HEK293 (cell line): ENCODE data around the gene CCR9.

Source experiments
- CTCF ChIA-PET: fragments of 350-600 bp; formaldehyde crosslinking; extraction: SDS; loops from one replicate; lab custom pipeline; 2021; ENCODE audit warnings: antibody characterized with exemption; lab: Yijun Ruan, JAX
- POLR2A ChIA-PET: fragments of 300-600 bp; formaldehyde crosslinking; extraction: SDS; loops from one replicate; lab custom pipeline; 2020; ENCODE audit warnings: antibody characterized with exemption, inconsistent platforms; lab: Yijun Ruan, JAX
- H3K27ac ChIP-seq: fragments of 200-500 bp; sonication (Bioruptor generic); 2 replicates; pipeline ENCODE4 v1.5.1; 2014; ENCODE audit warnings: low read depth, low read length, control low read depth, inconsistent platforms; ENCODE audit errors: extremely low read depth
- H3K36me3 ChIP-seq, 2 experiments: fragments of 200-500 bp in 1 of 2; sonication (Bioruptor generic) in 1 of 2; 1 replicate in 1 of 2; 2 replicates in 1 of 2; pipeline ENCODE4 v1.5.1; 2014 to 2017; ENCODE audit warnings: inconsistent platforms in 2 of 2, low read length in 2 of 2; ENCODE audit not compliant: control insufficient read depth in 2 of 2, insufficient read depth in 1 of 2
- H3K4me1 ChIP-seq: fragments of 200-500 bp; sonication (Bioruptor generic); 2 replicates; pipeline ENCODE4 v1.5.1; 2014; ENCODE audit warnings: mild to moderate bottlenecking, low read length, inconsistent platforms; ENCODE audit not compliant: control insufficient read depth, insufficient read depth
- H3K4me3 ChIP-seq: 2 replicates; pipeline ENCODE4 v1.5.1; 2011; ENCODE audit warnings: low read depth, mild to moderate bottlenecking, control low read depth, low read length, moderate library complexity
- H3K9me3 ChIP-seq: fragments of 200-500 bp; sonication (Bioruptor generic); 2 replicates; pipeline ENCODE4 v1.5.1; 2014; ENCODE audit warnings: low read depth, low read length, inconsistent platforms; ENCODE audit not compliant: control insufficient read depth, insufficient read depth
- GLIS2 ChIP-seq: fragments of 450-650 bp; formaldehyde crosslinking; IDR thresholded peaks from 2 replicates; pipeline ENCODE4 v1.5.1; 2016; ENCODE audit warnings: missing biosample characterization, missing genetic modification characterization
- KLF7 ChIP-seq: fragments of 450-650 bp; formaldehyde crosslinking; IDR thresholded peaks from 2 replicates; pipeline ENCODE4 v1.5.1; 2016; ENCODE audit warnings: missing biosample characterization, missing genetic modification characterization, borderline replicate concordance
- KLF9 ChIP-seq: fragments of 450-650 bp; formaldehyde crosslinking; IDR thresholded peaks from 2 replicates; pipeline ENCODE4 v1.5.1; 2016; ENCODE audit warnings: missing biosample characterization, missing genetic modification characterization, low read depth
- RBAK ChIP-seq: fragments of 450-650 bp; formaldehyde crosslinking; IDR thresholded peaks from 2 replicates; pipeline ENCODE4 v1.5.1; 2016; ENCODE audit warnings: missing biosample characterization, missing genetic modification characterization
- SCRT1 ChIP-seq: fragments of 450-650 bp; formaldehyde crosslinking; IDR thresholded peaks from 2 replicates; pipeline ENCODE4 v1.5.1; 2016; ENCODE audit warnings: missing biosample characterization, missing genetic modification characterization, borderline replicate concordance
- SCRT2 ChIP-seq: fragments of 450-650 bp; formaldehyde crosslinking; IDR thresholded peaks from 2 replicates; pipeline ENCODE4 v1.5.1; 2016; ENCODE audit warnings: missing biosample characterization, missing genetic modification characterization
- YY2 ChIP-seq: fragments of 450-650 bp; formaldehyde crosslinking; IDR thresholded peaks from 2 replicates; pipeline ENCODE4 v1.5.1; 2016; ENCODE audit warnings: missing biosample characterization, missing genetic modification characterization
- ZBTB1 ChIP-seq: fragments of 450-650 bp; formaldehyde crosslinking; IDR thresholded peaks from 2 replicates; pipeline ENCODE4 v1.5.1; 2016; ENCODE audit warnings: missing biosample characterization, missing genetic modification characterization
- ZFHX2 ChIP-seq: fragments of 450-650 bp; formaldehyde crosslinking; conservative IDR thresholded peaks from 2 replicates; pipeline ENCODE4 v1.5.1; 2016; ENCODE audit warnings: missing biosample characterization, missing genetic modification characterization
- ZFP69B ChIP-seq: fragments of 450-650 bp; formaldehyde crosslinking; IDR thresholded peaks from 2 replicates; pipeline ENCODE4 v1.5.1; 2016; ENCODE audit warnings: missing biosample characterization, missing genetic modification characterization
- ZNF10 ChIP-seq: fragments of 450-650 bp; formaldehyde crosslinking; IDR thresholded peaks from 2 replicates; pipeline ENCODE4 v1.5.1; 2017; ENCODE audit warnings: missing biosample characterization, missing genetic modification characterization
- ZNF114 ChIP-seq: fragments of 450-650 bp; formaldehyde crosslinking; IDR thresholded peaks from 2 replicates; pipeline ENCODE4 v1.5.0; 2017; ENCODE audit warnings: missing biosample characterization, missing genetic modification characterization
- ZNF19 ChIP-seq: fragments of 450-650 bp; formaldehyde crosslinking; IDR thresholded peaks from 2 replicates; pipeline ENCODE4; 2016; ENCODE audit warnings: missing biosample characterization, missing genetic modification characterization, low read depth
- ZNF37A ChIP-seq: fragments of 450-650 bp; IDR thresholded peaks from 2 replicates; pipeline ENCODE4 v1.5.1; 2018; ENCODE audit warnings: missing biosample characterization, missing genetic modification characterization
- ZNF391 ChIP-seq: fragments of 450-650 bp; formaldehyde crosslinking; IDR thresholded peaks from 2 replicates; pipeline ENCODE4 v1.5.1; 2016; ENCODE audit warnings: low read depth, missing biosample characterization, missing genetic modification characterization, borderline replicate concordance
- ZNF404 ChIP-seq: fragments of 450-650 bp; formaldehyde crosslinking; IDR thresholded peaks from 2 replicates; pipeline ENCODE4 v1.5.1; 2017; ENCODE audit warnings: missing biosample characterization, missing genetic modification characterization
- ZNF426 ChIP-seq: fragments of 450-650 bp; formaldehyde crosslinking; IDR thresholded peaks from 2 replicates; pipeline ENCODE4 v1.5.1; 2017; ENCODE audit warnings: missing biosample characterization, missing genetic modification characterization, mild to moderate bottlenecking, inconsistent platforms, moderate library complexity
- ZNF449 ChIP-seq: fragments of 450-650 bp; formaldehyde crosslinking; IDR thresholded peaks from 2 replicates; pipeline ENCODE4 v1.5.1; 2017; ENCODE audit warnings: missing biosample characterization, mild to moderate bottlenecking, missing genetic modification characterization, moderate library complexity
- ZNF549 ChIP-seq: fragments of 450-650 bp; IDR thresholded peaks from 2 replicates; pipeline ENCODE4 v1.5.1; 2018; ENCODE audit warnings: missing biosample characterization, missing genetic modification characterization, mild to moderate bottlenecking, inconsistent platforms, moderate library complexity
- ZNF555 ChIP-seq: fragments of 450-650 bp; formaldehyde crosslinking; conservative IDR thresholded peaks from 2 replicates; pipeline ENCODE4 v1.5.1; 2017; ENCODE audit warnings: missing biosample characterization, mild to moderate bottlenecking, missing genetic modification characterization, inconsistent platforms
- ZNF560 ChIP-seq: fragments of 450-650 bp; formaldehyde crosslinking; IDR thresholded peaks from 2 replicates; pipeline ENCODE4 v1.5.1; 2017; ENCODE audit warnings: missing biosample characterization, missing genetic modification characterization, borderline replicate concordance
- ZNF561 ChIP-seq: fragments of 450-650 bp; IDR thresholded peaks from 2 replicates; pipeline ENCODE4 v1.5.1; 2018; ENCODE audit warnings: missing biosample characterization, missing genetic modification characterization, borderline replicate concordance
- ZNF76 ChIP-seq: fragments of 450-650 bp; formaldehyde crosslinking; IDR thresholded peaks from 2 replicates; pipeline ENCODE4; 2016; ENCODE audit warnings: low read depth, missing biosample characterization, missing genetic modification characterization, borderline replicate concordance
- TF ChIP-seq, protein P1 (sequence below): fragments of 450-650 bp; formaldehyde crosslinking; IDR thresholded peaks from 2 replicates; pipeline ENCODE4 v1.5.1; 2016; ENCODE audit warnings: missing biosample characterization, missing genetic modification characterization

CCR9 gene

GRCh38 chr3:45922950-45923590, 36.7 kb downstream of the CCR9 start:
- Histone ChIP-seq H3K4me3 (no peak overlapping the region), H3K9me3 (no peaks in the 10 kb centered on the region), H3K4me1 (no peaks in the 10 kb centered on the region), H3K36me3 (peaks cover 0 to 68% of the 10 kb centered on the region in 2 experiments; a peak in 2 of 3 replicates)
- ChIA-PET CTCF (no interaction called here), POLR2A (no interaction called here)
- no peak for TF ChIP-seq ZNF76 (tag by site-specific recombination)
- peak; percentile 51; the same call in 1 of the 2 replicates for TF ChIP-seq SCRT1 (tag by site-specific recombination)
- TF ChIP-seq SCRT2 (tag by site-specific recombination), result peak; percentile 75
- TF ChIP-seq, all 188 proteins: peak for 2
- no peak overlapping the region for H3K27ac ChIP-seq

GRCh38 chr3:45923755-45924154, 37.4 kb downstream of the CCR9 start:
- POLR2A ChIA-PET, result no interaction called here
- Histone ChIP-seq H3K9me3 (no peaks in the 10 kb centered on the region), H3K36me3 (peaks cover 0 to 75% of the 10 kb centered on the region in 2 experiments; a peak in 2 of 3 replicates), H3K27ac (no peak overlapping the region), H3K4me3 (no peak overlapping the region), H3K4me1 (no peaks in the 10 kb centered on the region)
- TF ChIP-seq GLIS2 (no peak), ZNF37A (no peak)
- CTCF ChIA-PET, result interaction anchor here (0.6 to 0.7 kb wide), 2 partner anchors 240 to 997 kb away, joined by 3 read pairs; no protein-coding TSS in a partner anchor

DNA sequence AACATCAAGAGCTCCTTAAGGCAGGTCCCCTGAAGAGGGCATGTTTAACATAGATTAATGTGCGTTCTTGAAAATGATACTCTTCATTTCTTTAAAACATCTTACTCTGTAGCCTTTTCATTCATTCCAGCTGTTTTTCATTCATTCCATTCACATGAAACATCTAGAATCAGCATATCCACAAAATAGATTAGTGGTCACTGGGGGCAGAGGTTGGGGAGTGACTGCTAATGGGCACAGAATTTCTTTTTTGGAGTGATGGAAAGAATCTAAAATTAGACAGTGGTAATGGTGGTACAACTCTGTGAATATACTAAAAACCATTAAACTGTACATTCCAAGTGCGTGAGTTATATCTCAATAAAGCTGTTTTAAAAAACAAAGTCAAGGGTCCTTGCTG, 41.5 kb downstream of the CCR9 start:
- Histone ChIP-seq H3K9me3 (no peaks in the 10 kb centered on the region), H3K36me3 (peaks cover 0 to 80% of the 10 kb centered on the region in 2 experiments; a peak in 2 of 3 replicates), H3K4me3 (no peak overlapping the region)
- TF ChIP-seq KLF7 (no peak), ZNF549 (tag by site-specific recombination) (no peak), ZNF114 (tag by site-specific recombination) (no peak), ZNF560 (tag by site-specific recombination) (no peak), ZNF19 (tag by site-specific recombination) (no peak), ZFHX2 (tag by site-specific recombination) (no peak), YY2 (no peak), ZNF449 (tag by site-specific recombination) (no peak), ZNF561 (tag by site-specific recombination) (no peak), RBAK (tag by site-specific recombination) (no peak), ZNF391 (no peak), ZNF426 (no peak), ZNF555 (no peak), KLF9 (no peak), ZNF404 (tag by site-specific recombination) (no peak), ZBTB1 (tag by site-specific recombination) (no peak), ZFP69B (tag by site-specific recombination) (no peak), ZNF10 (tag by site-specific recombination) (no peak)
- TF ChIP-seq, protein P1, sequence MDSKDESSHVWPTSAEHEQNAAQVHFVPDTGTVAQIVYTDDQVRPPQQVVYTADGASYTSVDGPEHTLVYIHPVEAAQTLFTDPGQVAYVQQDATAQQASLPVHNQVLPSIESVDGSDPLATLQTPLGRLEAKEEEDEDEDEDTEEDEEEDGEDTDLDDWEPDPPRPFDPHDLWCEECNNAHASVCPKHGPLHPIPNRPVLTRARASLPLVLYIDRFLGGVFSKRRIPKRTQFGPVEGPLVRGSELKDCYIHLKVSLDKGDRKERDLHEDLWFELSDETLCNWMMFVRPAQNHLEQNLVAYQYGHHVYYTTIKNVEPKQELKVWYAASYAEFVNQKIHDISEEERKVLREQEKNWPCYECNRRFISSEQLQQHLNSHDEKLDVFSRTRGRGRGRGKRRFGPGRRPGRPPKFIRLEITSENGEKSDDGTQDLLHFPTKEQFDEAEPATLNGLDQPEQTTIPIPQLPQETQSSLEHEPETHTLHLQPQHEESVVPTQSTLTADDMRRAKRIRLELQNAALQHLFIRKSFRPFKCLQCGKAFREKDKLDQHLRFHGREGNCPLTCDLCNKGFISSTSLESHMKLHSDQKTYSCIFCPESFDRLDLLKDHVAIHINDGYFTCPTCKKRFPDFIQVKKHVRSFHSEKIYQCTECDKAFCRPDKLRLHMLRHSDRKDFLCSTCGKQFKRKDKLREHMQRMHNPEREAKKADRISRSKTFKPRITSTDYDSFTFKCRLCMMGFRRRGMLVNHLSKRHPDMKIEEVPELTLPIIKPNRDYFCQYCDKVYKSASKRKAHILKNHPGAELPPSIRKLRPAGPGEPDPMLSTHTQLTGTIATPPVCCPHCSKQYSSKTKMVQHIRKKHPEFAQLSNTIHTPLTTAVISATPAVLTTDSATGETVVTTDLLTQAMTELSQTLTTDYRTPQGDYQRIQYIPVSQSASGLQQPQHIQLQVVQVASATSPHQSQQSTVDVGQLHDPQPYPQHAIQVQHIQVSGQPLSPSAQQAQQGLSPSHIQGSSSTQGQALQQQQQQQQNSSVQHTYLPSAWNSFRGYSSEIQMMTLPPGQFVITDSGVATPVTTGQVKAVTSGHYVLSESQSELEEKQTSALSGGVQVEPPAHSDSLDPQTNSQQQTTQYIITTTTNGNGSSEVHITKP (tag by site-specific recombination), result no peak
- TF ChIP-seq, all 188 proteins: peak for 0
- Histone ChIP-seq H3K4me1 (no peaks in the 10 kb centered on the region), H3K27ac (no peak overlapping the region)
- ChIA-PET CTCF (interaction anchor here (0.8 to 3.4 kb wide), 3 partner anchors 76 to 166 kb away, joined by 3 to 15 read pairs (median 5); no protein-coding TSS in a partner anchor), POLR2A (no interaction called here)
